ENCODE data around the gene CLCN2. TPM values are rescaled to one million over a fixed set of nuclear protein-coding genes. Genes with fewer than 3 reads are reported as not detected.

CLCN2 gene
- total RNA-seq, 1 experiment from 2014 or later: 23.0 TPM

GRCh38 chr3:184307915-184308314 lies 53.5 kb downstream of the CLCN2 start:
- no peaks in the 10 kb centered on the region for H3K27me3 ChIP-seq (replicated peaks; ENCODE audit: control insufficient read depth, insufficient read depth, low read length)
- Mint-ChIP-seq H3K4me1 (ENCODE audit: low read depth, unreplicated experiment) (no peaks in the 10 kb centered on the region), H3K9me3 (ENCODE audit: unreplicated experiment) (no peaks in the 10 kb centered on the region), H3K27ac (ENCODE audit: unreplicated experiment) (no peak overlapping the region), H3K36me3 (ENCODE audit: insufficient read depth, unreplicated experiment) (peaks cover 61% of the 10 kb centered on the region), H3K4me3 (ENCODE audit: unreplicated experiment) (no peak overlapping the region), H3K27me3 (ENCODE audit: insufficient read depth, unreplicated experiment) (no peaks in the 10 kb centered on the region)
- H3K4me1 ChIP-seq: no peaks in the 10 kb centered on the region
- ChIA-PET CTCF (no interaction called here), POLR2A (no interaction called here)
- BruUV-seq (replicated peaks): no TSS peak
- H3K4me3 ChIP-seq (ENCODE audit: low read depth, low read length): no peak overlapping the region
- peaks cover 2% of the 10 kb centered on the region for H3K36me3 ChIP-seq (ENCODE audit: control insufficient read depth, insufficient read depth, low read length)
- intact Hi-C loops (cut with micrococcal nuclease; ENCODE audit: unreplicated experiment): no loop called here
- H3K9me3 ChIP-seq: no peaks in the 10 kb centered on the region
- no peak for DNase-seq
- TF ChIP-seq CTCF (IDR thresholded peaks at IDR 0.05; ENCODE audit: insufficient read depth in 1 of 2, low read depth in 1 of 2, low read length in 1 of 2, severe bottlenecking in 1 of 2, unreplicated experiment in 1 of 2): no peak

- H3K27me3 Mint-ChIP-seq (ENCODE audit: insufficient read depth, unreplicated experiment): no peaks in the 10 kb centered on the region
- peaks cover 7% of the 10 kb centered on the region for H3K36me3 ChIP-seq (ENCODE audit: control insufficient read depth, insufficient read depth, low read length)
- no TSS peak for BruUV-seq (replicated peaks)
- no peak overlapping the region for H3K4me3 Mint-ChIP-seq (ENCODE audit: unreplicated experiment)
- no peaks in the 10 kb centered on the region for H3K9me3 Mint-ChIP-seq (ENCODE audit: unreplicated experiment)
- no peak overlapping the region for H3K27ac Mint-ChIP-seq (ENCODE audit: unreplicated experiment)
- no peak overlapping the region for H3K4me3 ChIP-seq (ENCODE audit: low read depth, low read length)
- H3K4me1 Mint-ChIP-seq (ENCODE audit: low read depth, unreplicated experiment): no peaks in the 10 kb centered on the region
- POLR2A ChIA-PET: no interaction called here
- no peak for TF ChIP-seq CTCF (IDR thresholded peaks at IDR 0.05; ENCODE audit: insufficient read depth in 1 of 2, low read depth in 1 of 2, low read length in 1 of 2, severe bottlenecking in 1 of 2, unreplicated experiment in 1 of 2)
- no peaks in the 10 kb centered on the region for H3K9me3 ChIP-seq
- H3K27me3 ChIP-seq (replicated peaks; ENCODE audit: control insufficient read depth, insufficient read depth, low read length): no peaks in the 10 kb centered on the region
- intact Hi-C loops (cut with micrococcal nuclease; ENCODE audit: unreplicated experiment): no loop called here
- CTCF ChIA-PET: no interaction called here
- H3K4me1 ChIP-seq: no peaks in the 10 kb centered on the region
- peaks cover 66% of the 10 kb centered on the region for H3K36me3 Mint-ChIP-seq (ENCODE audit: insufficient read depth, unreplicated experiment)
- DNase-seq: no peak
Measured at GRCh38 chr3:184306341-184306972, 54.9 kb downstream of the CLCN2 start.

- Mint-ChIP-seq H3K4me3 (ENCODE audit: unreplicated experiment) (no peak overlapping the region), H3K27ac (ENCODE audit: unreplicated experiment) (no peak overlapping the region), H3K27me3 (ENCODE audit: insufficient read depth, unreplicated experiment) (no peaks in the 10 kb centered on the region), H3K9me3 (ENCODE audit: unreplicated experiment) (no peaks in the 10 kb centered on the region), H3K4me1 (ENCODE audit: low read depth, unreplicated experiment) (no peaks in the 10 kb centered on the region), H3K36me3 (ENCODE audit: insufficient read depth, unreplicated experiment) (peaks cover 75% of the 10 kb centered on the region)
- ChIA-PET CTCF (no interaction called here), POLR2A (no interaction called here)
- Histone ChIP-seq H3K27me3 (replicated peaks; ENCODE audit: control insufficient read depth, insufficient read depth, low read length) (no peaks in the 10 kb centered on the region), H3K4me1 (no peaks in the 10 kb centered on the region), H3K4me3 (ENCODE audit: low read depth, low read length) (no peak overlapping the region), H3K36me3 (ENCODE audit: control insufficient read depth, insufficient read depth, low read length) (peaks cover 7% of the 10 kb centered on the region), H3K9me3 (no peaks in the 10 kb centered on the region)
- peak in 1 of 2 experiments; percentile 24 for TF ChIP-seq CTCF (IDR thresholded peaks at IDR 0.05; ENCODE audit: insufficient read depth in 1 of 2, low read depth in 1 of 2, low read length in 1 of 2, severe bottlenecking in 1 of 2, unreplicated experiment in 1 of 2)
- DNase-seq: no peak
- intact Hi-C loops (cut with micrococcal nuclease; ENCODE audit: unreplicated experiment): no loop called here
- BruUV-seq (replicated peaks): no TSS peak
Measured at GRCh38 chr3:184305577-184305976, 55.8 kb downstream of the CLCN2 start.

Measured in Caco-2 (cell line).